IMR-90 (cell line): ENCODE measurements around the gene ZNF175. TPM values are rescaled to one million over a fixed set of nuclear protein-coding genes. Genes with fewer than 3 reads are reported as not detected.

Experiments
- ATAC-seq: fragments of 200-7000 bp; cut with Tn5 transposase; 2 replicates; pipeline ENCODE4 v1.9.1; 2020; ENCODE audit warnings: low read depth, mild to moderate bottlenecking, moderate library complexity
- BruUV-seq: library from RNA; stranded (reverse); fragments of 400-500 nt; replicated peaks from 2 replicates; lab custom pipeline; 2021; lab: Mats Ljungman, UMichigan
- CTCF ChIA-PET: fragments of 300-600 bp; formaldehyde crosslinking; extraction: SDS; loops from one replicate; lab custom pipeline; 2021; ENCODE audit warnings: antibody characterized with exemption; lab: Yijun Ruan, JAX
- POLR2A ChIA-PET: fragments of 300-600 bp; sonication (Branson Sonifier 250); formaldehyde crosslinking; loops from one replicate; lab custom pipeline; 2022; ENCODE audit warnings: antibody characterized with exemption; ENCODE audit not compliant: unreplicated experiment; lab: Charles Lee
- DNase-seq: peaks from one replicate; pipeline ENCODE4 v3.0.0; 2013
- H2AFZ ChIP-seq: replicated peaks from 2 replicates; pipeline ENCODE3; 2013; ENCODE audit warnings: low read length, mild to moderate bottlenecking; ENCODE audit not compliant: poor library complexity
- H2AK5ac ChIP-seq: 2 replicates; pipeline ENCODE4 v1.6.1; 2013; ENCODE audit warnings: low read depth, low read length, inconsistent platforms
- H2AK9ac ChIP-seq: replicated peaks from 2 replicates; pipeline ENCODE3; 2013; ENCODE audit warnings: mild to moderate bottlenecking, low read depth, low read length, moderate library complexity; ENCODE audit not compliant: poor library complexity
- H2BK120ac ChIP-seq: 2 replicates; pipeline ENCODE4 v1.6.1; 2013; ENCODE audit warnings: low read depth, low read length, inconsistent platforms
- H2BK15ac ChIP-seq: 3 replicates; pipeline ENCODE4 v1.6.1; 2013; ENCODE audit warnings: low read depth, low read length, inconsistent platforms
- H2BK20ac ChIP-seq: 2 replicates; pipeline ENCODE4 v1.6.1; 2013; ENCODE audit warnings: low read depth, mild to moderate bottlenecking, inconsistent platforms, low read length, moderate library complexity
- H2BK5ac ChIP-seq: 2 replicates; pipeline ENCODE4 v1.6.1; 2013; ENCODE audit warnings: mild to moderate bottlenecking, low read depth, low read length, inconsistent platforms; ENCODE audit not compliant: poor library complexity, severe bottlenecking
- H3K14ac ChIP-seq: replicated peaks from 2 replicates; pipeline ENCODE4 v1.6.1; 2013; ENCODE audit warnings: low read depth, low read length, inconsistent platforms
- H3K18ac ChIP-seq: 2 replicates; pipeline ENCODE4 v1.6.1; 2013; ENCODE audit warnings: low read depth, low read length, control low read depth
- H3K23ac ChIP-seq: 2 replicates; pipeline ENCODE4 v1.6.1; 2013; ENCODE audit warnings: low read depth, low read length, inconsistent platforms
- H3K27ac ChIP-seq: 2 replicates; pipeline ENCODE4 v1.5.1; 2013; ENCODE audit warnings: mild to moderate bottlenecking, control low read depth, low read length; ENCODE audit not compliant: insufficient read depth
- H3K27me3 ChIP-seq: 2 replicates; pipeline ENCODE4 v1.6.1; 2013; ENCODE audit warnings: low read length; ENCODE audit not compliant: control insufficient read depth, insufficient read depth
- H3K36me3 ChIP-seq: 2 replicates; pipeline ENCODE4 v1.6.1; 2013; ENCODE audit warnings: low read length, mixed read lengths; ENCODE audit not compliant: control insufficient read depth, insufficient read depth
- H3K4ac ChIP-seq: 2 replicates; pipeline ENCODE4 v1.6.1; 2013; ENCODE audit warnings: low read depth, low read length, inconsistent platforms
- H3K4me1 ChIP-seq: 2 replicates; pipeline ENCODE4 v1.6.1; 2013; ENCODE audit warnings: low read length, mixed read lengths; ENCODE audit not compliant: control insufficient read depth, insufficient read depth
- H3K4me2 ChIP-seq: 2 replicates; pipeline ENCODE4 v1.6.1; 2013; ENCODE audit warnings: low read depth, mild to moderate bottlenecking, control low read depth, low read length, moderate library complexity
- H3K4me3 ChIP-seq: 2 replicates; pipeline ENCODE4 v1.5.1; 2013; ENCODE audit warnings: low read depth, mild to moderate bottlenecking, control low read depth, low read length, moderate library complexity; ENCODE audit not compliant: insufficient read depth
- H3K56ac ChIP-seq: 2 replicates; pipeline ENCODE4 v1.6.1; 2013; ENCODE audit warnings: low read length, inconsistent platforms; ENCODE audit not compliant: insufficient read depth; ENCODE audit errors: extremely low read depth
- H3K79me1 ChIP-seq, 2 experiments: 2 replicates each; pipeline ENCODE4 v1.6.1; 2013; ENCODE audit warnings: low read length in 2 of 2, inconsistent platforms in 1 of 2, low read depth in 1 of 2
- H3K9ac ChIP-seq: 2 replicates; pipeline ENCODE4 v1.6.1; 2013; ENCODE audit warnings: low read depth, low read length, control low read depth
- H3K9me1 ChIP-seq: 2 replicates; pipeline ENCODE4 v1.6.1; 2013; ENCODE audit warnings: low read length, inconsistent platforms; ENCODE audit not compliant: insufficient read depth
- H3K9me3 ChIP-seq: 2 replicates; pipeline ENCODE4 v1.6.1; 2013; ENCODE audit warnings: low read length; ENCODE audit not compliant: control insufficient read depth, insufficient read depth
- H4K20me1 ChIP-seq: 2 replicates; pipeline ENCODE4 v1.6.1; 2013; ENCODE audit warnings: low read length, inconsistent platforms; ENCODE audit not compliant: insufficient read depth
- H4K5ac ChIP-seq: 2 replicates; pipeline ENCODE4 v1.6.1; 2013; ENCODE audit warnings: mild to moderate bottlenecking, low read depth, low read length, control low read depth
- H4K8ac ChIP-seq, 2 experiments: 2 replicates each; pipeline ENCODE4 v1.6.1; 2013; ENCODE audit warnings: low read depth in 2 of 2, low read length in 2 of 2, control low read depth in 1 of 2, inconsistent platforms in 1 of 2
- H4K91ac ChIP-seq: 2 replicates; pipeline ENCODE4 v1.6.1; 2013; ENCODE audit warnings: low read depth, low read length, inconsistent platforms; ENCODE audit not compliant: insufficient read depth
- BHLHE40 ChIP-seq: fragments of 150-350 bp; IDR thresholded peaks from 2 replicates; pipeline ENCODE4 v1.6.1; 2016; ENCODE audit warnings: mild to moderate bottlenecking, low read depth, low read length
- CEBPB ChIP-seq: IDR thresholded peaks from 2 replicates; pipeline ENCODE4 v1.6.1; 2012; ENCODE audit warnings: low read depth, low read length, improper control_type of control experiment
- CHD1 ChIP-seq: IDR thresholded peaks from 2 replicates; pipeline ENCODE4 v1.6.1; 2012; ENCODE audit warnings: low read depth, low read length, improper control_type of control experiment
- CTCF ChIP-seq: conservative IDR thresholded peaks from 2 replicates; pipeline ENCODE4 v1.5.1; 2012; ENCODE audit warnings: mild to moderate bottlenecking, low read depth, low read length, improper control_type of control experiment
- ELK1 ChIP-seq: fragments of 150-350 bp; IDR thresholded peaks from 2 replicates; pipeline ENCODE4 v1.6.1; 2016; ENCODE audit warnings: low read depth, mild to moderate bottlenecking, low read length, moderate library complexity, borderline replicate concordance
- FOS ChIP-seq: fragments of 150-350 bp; IDR thresholded peaks from 2 replicates; pipeline ENCODE4 v1.6.1; 2016; ENCODE audit warnings: low read depth, low read length
- MAFK ChIP-seq: IDR thresholded peaks from 2 replicates; pipeline ENCODE4 v1.6.1; 2012; ENCODE audit warnings: low read depth, low read length, improper control_type of control experiment
- MAZ ChIP-seq: IDR thresholded peaks from 2 replicates; pipeline ENCODE4 v1.6.1; 2012; ENCODE audit warnings: low read depth, mild to moderate bottlenecking, low read length, improper control_type of control experiment, moderate library complexity, borderline replicate concordance
- MXI1 ChIP-seq: IDR thresholded peaks from 2 replicates; pipeline ENCODE4 v1.6.1; 2012; ENCODE audit warnings: low read depth, mild to moderate bottlenecking, low read length, moderate library complexity, borderline replicate concordance
- NFE2L2 ChIP-seq: fragments of 150-350 bp; IDR thresholded peaks from 2 replicates; pipeline ENCODE4 v1.6.1; 2016; ENCODE audit warnings: low read depth, mild to moderate bottlenecking, low read length
- POLR2A ChIP-seq: IDR thresholded peaks from 2 replicates; pipeline ENCODE4 v1.6.1; 2012; ENCODE audit warnings: mild to moderate bottlenecking, low read depth, low read length
- RAD21 ChIP-seq: IDR thresholded peaks from 2 replicates; pipeline ENCODE4 v1.6.1; 2012; ENCODE audit warnings: low read length, improper control_type of control experiment
- RCOR1 ChIP-seq: IDR thresholded peaks from 2 replicates; pipeline ENCODE4 v1.6.1; 2012; ENCODE audit warnings: mild to moderate bottlenecking, low read length, improper control_type of control experiment; ENCODE audit not compliant: insufficient replicate concordance
- RFX5 ChIP-seq: IDR thresholded peaks from 2 replicates; pipeline ENCODE4 v1.8.0; 2012; ENCODE audit warnings: low read depth, mild to moderate bottlenecking, low read length, moderate library complexity
- USF2 ChIP-seq: fragments of 150-350 bp; IDR thresholded peaks from 2 replicates; pipeline ENCODE4 v1.6.1; 2017; ENCODE audit warnings: mild to moderate bottlenecking, antibody characterized with exemption, low read length, low read depth
- WGBS, 2 experiments: methylation state at CpG; one replicate each; pipeline versions ENCODE4 v1.1.5 to v1.1.7; 2013; ENCODE audit warnings: missing lambda C conversion rate in 2 of 2; ENCODE audit not compliant: insufficient read length in 1 of 2; ENCODE audit errors: extremely low coverage in 2 of 2; 5-methylcytosine and 5-hydroxymethylcytosine counted together
- dilution Hi-C: fragments of 300-500 bp; cut with HindIII; formaldehyde crosslinking; loops from one replicate; pipeline ENCODE4 v1.14.3; 2018; ENCODE audit warnings: low sequenced_read_pairs; ENCODE audit not compliant: unreplicated experiment
- in situ Hi-C: fragments of 300-500 bp; cut with MboI; formaldehyde crosslinking; loops from 3 replicates; pipeline ENCODE4 v1.14.3; 2019; ENCODE audit warnings: low sequenced_read_pairs, inconsistent platforms, mixed read lengths
- intact Hi-C: fragments of 100-400 bp; cut with micrococcal nuclease; formaldehyde crosslinking; loops from 2 replicates; pipeline ENCODE4 v1.10.0; 2022
- polyA plus RNA-seq, 3 experiments: library from polyadenylated mRNA; depleted of rRNA; stranded (reverse); fragments of >200 nt; gene quantifications; 2 replicates each; pipeline ENCODE4 v1.2.3, GENCODE V29; 2012; ENCODE audit warnings: low replicate concordance in 1 of 3
- total RNA-seq: library from RNA; depleted of rRNA; stranded (reverse); fragments of >200 nt; gene quantifications from 2 replicates; pipeline ENCODE4 v1.2.3, GENCODE V29; 2012

ZNF175 gene
- total and polyA plus RNA-seq, 2 of the 4 experiments (the other 2 are of a cell fraction): 3.6 to 8.4 TPM

DNA sequence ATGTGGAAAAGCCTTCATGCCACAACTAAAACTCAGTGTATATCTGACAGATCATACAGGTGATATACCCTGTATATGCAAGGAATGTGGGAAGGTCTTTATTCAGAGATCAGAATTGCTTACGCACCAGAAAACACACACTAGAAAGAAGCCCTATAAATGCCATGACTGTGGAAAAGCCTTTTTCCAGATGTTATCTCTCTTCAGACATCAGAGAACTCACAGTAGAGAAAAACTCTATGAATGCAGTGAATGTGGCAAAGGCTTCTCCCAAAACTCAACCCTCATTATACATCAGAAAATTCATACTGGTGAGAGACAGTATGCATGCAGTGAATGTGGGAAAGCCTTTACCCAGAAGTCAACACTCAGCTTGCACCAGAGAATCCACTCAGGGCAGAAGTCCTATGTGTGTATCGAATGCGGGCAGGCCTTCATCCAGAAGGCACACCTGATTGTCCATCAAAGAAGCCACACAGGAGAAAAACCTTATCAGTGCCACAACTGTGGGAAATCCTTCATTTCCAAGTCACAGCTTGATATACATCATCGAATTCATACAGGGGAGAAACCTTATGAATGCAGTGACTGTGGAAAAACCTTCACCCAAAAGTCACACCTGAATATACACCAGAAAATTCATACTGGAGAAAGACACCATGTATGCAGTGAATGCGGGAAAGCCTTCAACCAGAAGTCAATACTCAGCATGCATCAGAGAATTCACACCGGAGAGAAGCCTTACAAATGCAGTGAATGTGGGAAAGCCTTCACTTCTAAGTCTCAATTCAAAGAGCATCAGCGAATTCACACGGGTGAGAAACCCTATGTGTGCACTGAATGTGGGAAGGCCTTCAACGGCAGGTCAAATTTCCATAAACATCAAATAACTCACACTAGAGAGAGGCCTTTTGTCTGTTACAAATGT is 16.4 kb downstream of the ZNF175 start:
- Histone ChIP-seq H3K4me2 (no peak overlapping the region), H4K91ac (no peak overlapping the region), H2AK9ac (no peak overlapping the region), H4K8ac (no peak overlapping the region), H2AFZ (no peak overlapping the region), H4K5ac (no peak overlapping the region), H3K14ac (no peak overlapping the region), H3K4me1 (no peaks in the 10 kb centered on the region), H2BK20ac (no peak overlapping the region), H3K9ac (no peak overlapping the region), H3K27me3 (no peaks in the 10 kb centered on the region), H3K4ac (no peak overlapping the region), H3K56ac (no peak overlapping the region), H2BK120ac (no peak overlapping the region), H4K20me1 (no peaks in the 10 kb centered on the region), H3K18ac (no peak overlapping the region), H3K79me1 (no peaks in the 10 kb centered on the region; a peak in 2 of 4 replicates), H3K4me3 (no peak overlapping the region), H3K27ac (no peak overlapping the region), H3K9me1 (no peaks in the 10 kb centered on the region), H3K9me3 (peaks cover 21% of the 10 kb centered on the region), H2AK5ac (no peak overlapping the region), H2BK15ac (no peak overlapping the region), H3K23ac (no peak overlapping the region), H2BK5ac (no peak overlapping the region), H3K36me3 (peaks cover 24% of the 10 kb centered on the region)
- in situ Hi-C loops (no loop called here), dilution Hi-C loops (no loop called here), intact Hi-C loops (no loop called here)
- ChIA-PET CTCF (no interaction called here), POLR2A (no interaction called here)
- BruUV-seq: no TSS peak
- no CpG with 5 or more reads among the region's 9 CpGs for WGBS, 2 experiments
- DNase-seq (no peak), ATAC-seq (no peak)
- TF ChIP-seq RCOR1 (no peak), CEBPB (no peak), CTCF (no peak), MAFK (no peak), ELK1 (no peak), RAD21 (no peak), NFE2L2 (no peak), USF2 (no peak), MXI1 (no peak), MAZ (no peak), BHLHE40 (no peak), FOS (no peak), RFX5 (no peak), POLR2A (no peak), CHD1 (no peak)
